ENCODE results near the gene ROBO3. TPM values are rescaled to one million over a fixed set of nuclear protein-coding genes. Genes with fewer than 3 reads are reported as not detected.

The ROBO3 gene
- total RNA-seq, 1 experiment from 2014 or later, result 30.7 TPM

DNA sequence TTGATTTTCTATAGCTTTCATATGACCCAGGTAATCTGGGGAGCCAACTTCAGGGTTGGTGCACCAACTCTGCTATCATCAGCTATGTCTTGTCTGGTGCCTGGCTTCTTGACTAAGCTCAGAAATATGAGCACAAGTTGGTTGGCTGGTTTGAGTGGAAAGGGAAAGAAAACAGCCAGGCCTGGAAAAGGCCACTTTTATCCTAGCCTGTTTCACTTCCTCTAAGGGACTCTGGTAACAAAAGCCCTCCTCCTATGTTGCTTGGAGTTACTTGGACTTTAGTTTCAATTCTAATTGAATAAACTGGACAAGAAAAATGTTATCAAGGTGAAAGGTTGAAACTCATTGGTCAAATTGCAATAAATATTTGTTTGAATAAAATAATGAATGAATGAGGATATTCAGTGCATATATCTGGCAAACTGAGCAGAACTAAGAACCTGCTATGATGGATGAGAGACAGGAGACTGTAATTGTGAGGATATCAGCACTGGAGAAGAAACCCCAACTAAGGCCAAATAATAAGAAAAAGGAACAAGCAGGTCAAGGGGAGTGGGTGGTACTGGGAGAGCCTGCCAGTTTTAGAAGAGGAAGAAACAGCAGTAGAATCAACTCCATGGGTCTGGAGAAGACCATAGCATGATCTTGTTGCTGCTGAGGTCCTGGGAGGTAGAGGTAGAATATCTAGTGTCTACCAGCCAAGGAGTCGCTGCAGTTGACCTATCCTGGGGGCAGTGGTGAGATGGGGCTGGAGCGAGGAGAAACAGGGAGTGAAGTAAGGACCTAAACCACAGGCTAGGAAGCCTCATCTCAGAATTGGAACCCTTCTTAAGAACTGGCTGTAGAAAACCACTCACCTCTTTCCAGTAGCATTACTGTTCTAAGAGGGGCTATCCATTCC is 24.2 kb downstream of the ROBO3 start (continued):
- TF ChIP-seq, protein P1, sequence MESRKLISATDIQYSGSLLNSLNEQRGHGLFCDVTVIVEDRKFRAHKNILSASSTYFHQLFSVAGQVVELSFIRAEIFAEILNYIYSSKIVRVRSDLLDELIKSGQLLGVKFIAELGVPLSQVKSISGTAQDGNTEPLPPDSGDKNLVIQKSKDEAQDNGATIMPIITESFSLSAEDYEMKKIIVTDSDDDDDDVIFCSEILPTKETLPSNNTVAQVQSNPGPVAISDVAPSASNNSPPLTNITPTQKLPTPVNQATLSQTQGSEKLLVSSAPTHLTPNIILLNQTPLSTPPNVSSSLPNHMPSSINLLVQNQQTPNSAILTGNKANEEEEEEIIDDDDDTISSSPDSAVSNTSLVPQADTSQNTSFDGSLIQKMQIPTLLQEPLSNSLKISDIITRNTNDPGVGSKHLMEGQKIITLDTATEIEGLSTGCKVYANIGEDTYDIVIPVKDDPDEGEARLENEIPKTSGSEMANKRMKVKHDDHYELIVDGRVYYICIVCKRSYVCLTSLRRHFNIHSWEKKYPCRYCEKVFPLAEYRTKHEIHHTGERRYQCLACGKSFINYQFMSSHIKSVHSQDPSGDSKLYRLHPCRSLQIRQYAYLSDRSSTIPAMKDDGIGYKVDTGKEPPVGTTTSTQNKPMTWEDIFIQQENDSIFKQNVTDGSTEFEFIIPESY (IDR thresholded peaks at IDR 0.05; ENCODE audit: extremely low read depth, insufficient replicate concordance, low read length), result no peak
- no peak for TF ChIP-seq ELF1 (IDR thresholded peaks at IDR 0.05; ENCODE audit: borderline replicate concordance, low read depth)
- no peak for TF ChIP-seq SRF (IDR thresholded peaks at IDR 0.05; ENCODE audit: low read depth)
- no peak for TF ChIP-seq CTCF (IDR thresholded peaks at IDR 0.05 in 2 of 3, conservative IDR thresholded peaks at IDR 0.05 in 1 of 3; ENCODE audit: borderline replicate concordance in 1 of 3, insufficient read depth in 1 of 3, low read depth in 2 of 3, low read length in 2 of 3)

DNA sequence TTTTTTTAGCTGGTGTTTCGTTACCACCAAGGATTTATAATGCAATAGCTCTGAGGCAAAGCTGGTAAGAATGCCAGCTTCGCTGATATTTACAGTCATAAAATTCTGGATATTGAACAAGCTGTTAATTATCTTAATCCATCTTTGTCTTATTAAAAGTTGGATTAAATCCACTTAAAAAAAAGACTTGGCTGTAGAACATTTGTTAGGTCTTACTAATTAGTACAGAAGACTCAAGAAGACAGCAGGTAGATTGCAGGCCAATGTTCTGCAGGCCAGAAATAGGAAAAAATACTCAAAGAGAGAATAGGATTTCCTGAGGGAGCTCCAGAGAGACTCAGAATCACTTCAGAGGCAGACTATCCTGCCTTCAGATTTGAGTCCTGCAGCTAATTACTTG is 24.9 kb downstream of the ROBO3 start:
- Histone ChIP-seq H3K27ac (ENCODE audit: low read depth, low read length) (no peak overlapping the region), H2AFZ (ENCODE audit: low read depth, low read length, poor library complexity, severe bottlenecking) (no peak overlapping the region), H3K79me2 (ENCODE audit: insufficient read depth, low read length) (no peaks in the 10 kb centered on the region), H3K9me2 (ENCODE audit: insufficient read depth) (no peaks in the 10 kb centered on the region), H3K9ac (ENCODE audit: low read length) (no peak overlapping the region), H3K4me3 (replicated peaks in 1 of 2; ENCODE audit: low read depth in 1 of 2, low read length in 2 of 2) (no peak overlapping the region), H3K27me3 (ENCODE audit: insufficient read depth, low read length) (0 out of 2 replicates have a peak, but pooled peaks cover 3% of the 10 kb centered on the region), H3K4me1 (ENCODE audit: control insufficient read depth in 1 of 2, insufficient read depth in 2 of 2, low read length in 2 of 2) (no peaks in the 10 kb centered on the region), H3K9me3 (ENCODE audit: control insufficient read depth in 1 of 2, insufficient read depth in 1 of 2, low read depth in 1 of 2, low read length in 2 of 2) (no peaks in the 10 kb centered on the region), H3K4me2 (ENCODE audit: low read length) (no peak overlapping the region), H3K36me3 (ENCODE audit: control insufficient read depth in 1 of 2, insufficient read depth in 2 of 2, low read length in 2 of 2) (no peaks in the 10 kb centered on the region), H4K20me1 (ENCODE audit: insufficient read depth) (no peaks in the 10 kb centered on the region)
- intact Hi-C loops (cut with micrococcal nuclease), result no loop called here
- RAD21 ChIA-PET (ENCODE audit: low non-redundant PET in 1 of 2, low total read pairs in 2 of 2, uncharacterized antibody in 2 of 2, unreplicated experiment in 2 of 2), result no interaction called here
- CTCF ChIA-PET, result interaction anchor here (1.2 to 1.6 kb wide), 2 partner anchors 14 to 234 kb away, joined by 3 to 5 read pairs; no protein-coding TSS in a partner anchor
- POLR2A ChIA-PET, result no interaction called here
- BruUV-seq (replicated peaks), result no TSS peak
- DNase-seq (ENCODE audit: low read depth, low spot score), result no peak
- no peak for ATAC-seq
- TF ChIP-seq EGR1 (IDR thresholded peaks at IDR 0.05; ENCODE audit: low read depth), result no peak
- no peak for TF ChIP-seq RAD21 (IDR thresholded peaks at IDR 0.05; ENCODE audit: low read depth)
- no peak for TF ChIP-seq YY1 (IDR thresholded peaks at IDR 0.05; ENCODE audit: extremely low read depth, insufficient replicate concordance, low read depth, low read length)
- TF ChIP-seq FOSL1 (IDR thresholded peaks at IDR 0.05; ENCODE audit: low read depth), result no peak
- TF ChIP-seq ZFX (IDR thresholded peaks at IDR 0.05), result no peak
- no peak for TF ChIP-seq POLR2A (IDR thresholded peaks at IDR 0.05; ENCODE audit: borderline replicate concordance, extremely low read depth, insufficient read depth, insufficient read length)
- TF ChIP-seq ZNF274 (IDR thresholded peaks at IDR 0.05; ENCODE audit: low read depth, low read length), result no peak
- no peak for TF ChIP-seq SP1 (IDR thresholded peaks at IDR 0.05; ENCODE audit: low read depth)
- TF ChIP-seq, protein P1 (IDR thresholded peaks at IDR 0.05; ENCODE audit: extremely low read depth, insufficient replicate concordance, low read length), result no peak
- TF ChIP-seq, protein P2, sequence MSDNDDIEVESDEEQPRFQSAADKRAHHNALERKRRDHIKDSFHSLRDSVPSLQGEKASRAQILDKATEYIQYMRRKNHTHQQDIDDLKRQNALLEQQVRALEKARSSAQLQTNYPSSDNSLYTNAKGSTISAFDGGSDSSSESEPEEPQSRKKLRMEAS (IDR thresholded peaks at IDR 0.05), result no peak
- no peak for TF ChIP-seq SIN3A (IDR thresholded peaks at IDR 0.05; ENCODE audit: low read depth)
- no peak for TF ChIP-seq CBX3 (IDR thresholded peaks at IDR 0.05; ENCODE audit: low read depth)
